C4-2B (cell line): ENCODE measurements around the gene MCCC1.

Experiments
- ZFX ChIP-seq: fragments of 450-650 bp; IDR thresholded peaks from 2 replicates; pipeline ENCODE4 v1.6.1; 2017
- TF ChIP-seq, protein P1 (sequence below): fragments of 450-650 bp; conservative IDR thresholded peaks from 2 replicates; pipeline ENCODE4 v1.5.1; 2017; ENCODE audit warnings: mild to moderate bottlenecking

GRCh38 chr3:183134844-183135243 lies 35.5 kb upstream of the MCCC1 start:
- TF ChIP-seq, protein P1, sequence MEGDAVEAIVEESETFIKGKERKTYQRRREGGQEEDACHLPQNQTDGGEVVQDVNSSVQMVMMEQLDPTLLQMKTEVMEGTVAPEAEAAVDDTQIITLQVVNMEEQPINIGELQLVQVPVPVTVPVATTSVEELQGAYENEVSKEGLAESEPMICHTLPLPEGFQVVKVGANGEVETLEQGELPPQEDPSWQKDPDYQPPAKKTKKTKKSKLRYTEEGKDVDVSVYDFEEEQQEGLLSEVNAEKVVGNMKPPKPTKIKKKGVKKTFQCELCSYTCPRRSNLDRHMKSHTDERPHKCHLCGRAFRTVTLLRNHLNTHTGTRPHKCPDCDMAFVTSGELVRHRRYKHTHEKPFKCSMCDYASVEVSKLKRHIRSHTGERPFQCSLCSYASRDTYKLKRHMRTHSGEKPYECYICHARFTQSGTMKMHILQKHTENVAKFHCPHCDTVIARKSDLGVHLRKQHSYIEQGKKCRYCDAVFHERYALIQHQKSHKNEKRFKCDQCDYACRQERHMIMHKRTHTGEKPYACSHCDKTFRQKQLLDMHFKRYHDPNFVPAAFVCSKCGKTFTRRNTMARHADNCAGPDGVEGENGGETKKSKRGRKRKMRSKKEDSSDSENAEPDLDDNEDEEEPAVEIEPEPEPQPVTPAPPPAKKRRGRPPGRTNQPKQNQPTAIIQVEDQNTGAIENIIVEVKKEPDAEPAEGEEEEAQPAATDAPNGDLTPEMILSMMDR = no peak
- no peak for TF ChIP-seq ZFX
